Muscle layer of duodenum (tissue), 2 donors: ENCODE measurements around the gene SLC6A1.

Source experiments
- H3K27ac ChIP-seq: one replicate; pipeline ENCODE4 v1.7.0; 2013; ENCODE audit warnings: mild to moderate bottlenecking, low read length
- H3K27me3 ChIP-seq: one replicate; pipeline ENCODE4 v1.7.0; 2013; ENCODE audit warnings: low read depth, mild to moderate bottlenecking, control low read depth, low read length
- H3K36me3 ChIP-seq, 2 donors: one replicate each; pipeline ENCODE4 v1.7.0; 2013; ENCODE audit warnings: low read length in 2 of 2, control low read depth in 1 of 2, mild to moderate bottlenecking in 1 of 2; ENCODE audit not compliant: insufficient read depth in 2 of 2, control insufficient read depth in 1 of 2
- H3K4me1 ChIP-seq, 2 donors: one replicate each; pipeline ENCODE4 v1.7.0; 2013; ENCODE audit warnings: low read length in 2 of 2, mild to moderate bottlenecking in 2 of 2, control low read depth in 1 of 2, moderate library complexity in 1 of 2; ENCODE audit not compliant: insufficient read depth in 2 of 2, control insufficient read depth in 1 of 2
- H3K4me3 ChIP-seq, 2 donors: one replicate each; pipeline ENCODE4 v1.7.0; 2013; ENCODE audit warnings: low read length in 2 of 2, low read depth in 1 of 2, mild to moderate bottlenecking in 1 of 2
- H3K9me3 ChIP-seq, 2 donors: one replicate each; pipeline ENCODE4 v1.7.0; 2013; ENCODE audit warnings: low read length in 2 of 2, control low read depth in 1 of 2, mild to moderate bottlenecking in 1 of 2; ENCODE audit not compliant: control insufficient read depth in 1 of 2
- donor health status: healthy.

The SLC6A1 gene

DNA sequence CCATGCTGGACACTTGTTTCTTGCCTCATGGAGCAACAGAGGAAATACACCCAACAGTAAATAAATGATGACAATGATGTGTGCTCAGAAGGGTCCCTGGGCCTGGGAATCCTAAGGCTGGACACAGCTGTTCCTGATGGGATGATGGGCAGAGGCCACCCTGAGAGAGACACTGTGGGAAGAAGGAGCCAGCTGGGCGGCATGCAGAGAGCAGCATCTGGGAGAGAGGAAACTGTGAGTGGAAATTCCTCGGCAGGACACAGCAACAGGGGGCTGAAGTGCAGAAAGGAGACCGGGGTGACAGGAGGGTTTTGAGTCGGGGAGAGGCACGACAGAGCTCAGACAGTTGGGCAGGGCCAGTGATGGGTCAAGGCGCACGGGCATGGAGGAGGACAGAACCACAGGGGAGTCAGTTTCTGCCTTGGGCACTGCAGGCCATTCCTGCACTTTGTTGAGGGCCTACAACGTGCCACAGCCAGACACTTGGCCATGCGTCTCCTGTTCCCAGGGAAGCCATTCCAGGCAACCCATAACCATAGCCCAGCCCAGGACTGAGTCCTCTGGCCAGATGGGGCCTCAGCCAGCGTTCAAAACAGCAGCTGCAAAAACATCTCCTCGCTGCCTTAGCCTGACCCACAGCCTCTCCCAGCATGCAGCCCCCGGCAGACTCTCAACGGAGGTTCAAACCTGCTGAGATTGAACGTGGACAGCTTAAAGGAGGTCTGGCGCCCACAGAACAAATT is 36.7 kb upstream of the SLC6A1 start:
- H3K9me3 ChIP-seq = no peaks in the 10 kb centered on the region
- no peaks in the 10 kb centered on the region for H3K36me3 ChIP-seq
- peaks cover 0 to 14% of the 10 kb centered on the region in 2 donors for H3K4me1 ChIP-seq
- H3K27ac ChIP-seq = no peak overlapping the region
- H3K4me3 ChIP-seq = no peak overlapping the region
- H3K27me3 ChIP-seq = no peaks in the 10 kb centered on the region

DNA sequence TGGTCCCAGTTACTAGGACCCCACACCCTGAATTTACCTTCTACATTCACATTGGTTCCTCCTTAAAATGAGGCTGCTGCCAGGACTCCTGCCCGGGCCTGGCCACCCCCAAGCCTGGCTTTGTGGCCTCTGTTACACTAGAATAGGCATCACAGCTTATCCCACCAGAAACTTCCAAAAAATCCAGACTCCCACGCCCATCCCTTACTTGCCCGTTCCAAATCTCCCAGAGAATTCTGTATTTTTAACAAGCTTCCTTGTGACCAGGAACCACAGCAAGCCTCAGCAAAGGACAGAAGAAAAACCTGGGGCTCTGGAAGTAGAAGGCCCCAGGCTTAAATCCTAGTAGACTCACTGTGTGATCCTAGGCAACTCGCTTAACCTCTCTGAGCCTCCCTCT is 36.0 kb upstream of the SLC6A1 start:
- no peaks in the 10 kb centered on the region for H3K36me3 ChIP-seq
- H3K4me3 ChIP-seq = no peak overlapping the region
- H3K4me1 ChIP-seq = peaks cover 0 to 14% of the 10 kb centered on the region in 2 donors
- H3K9me3 ChIP-seq = no peaks in the 10 kb centered on the region
- no peak overlapping the region for H3K27ac ChIP-seq
- H3K27me3 ChIP-seq = no peaks in the 10 kb centered on the region

DNA sequence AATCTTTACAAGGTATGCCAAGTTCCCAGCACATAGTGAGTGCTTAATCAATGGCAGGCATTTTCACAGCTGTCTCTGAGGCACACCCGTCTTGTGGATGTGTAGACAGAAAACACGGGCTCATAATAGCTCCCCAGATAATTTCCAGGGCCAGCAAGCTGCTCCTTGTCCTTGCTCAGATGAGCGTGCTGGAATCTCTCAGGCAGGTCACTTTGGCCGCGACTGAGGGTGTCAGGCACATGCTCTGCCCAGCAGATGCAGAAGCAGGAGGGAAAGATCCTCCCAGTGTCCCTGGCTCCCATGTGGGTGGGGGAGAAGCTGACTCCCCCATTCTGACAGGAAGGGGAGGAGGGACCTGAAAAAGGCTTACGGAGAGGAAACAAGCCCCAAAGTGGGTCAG is 35.6 kb upstream of the SLC6A1 start:
- no peaks in the 10 kb centered on the region for H3K36me3 ChIP-seq
- no peak overlapping the region for H3K27ac ChIP-seq
- H3K27me3 ChIP-seq = no peaks in the 10 kb centered on the region
- H3K4me1 ChIP-seq = peaks cover 0 to 14% of the 10 kb centered on the region in 2 donors
- no peaks in the 10 kb centered on the region for H3K9me3 ChIP-seq
- H3K4me3 ChIP-seq = no peak overlapping the region

- Histone ChIP-seq H3K9me3 (no peaks in the 10 kb centered on the region), H3K27ac (no peak overlapping the region), H3K36me3 (no peaks in the 10 kb centered on the region), H3K4me3 (no peak overlapping the region), H3K27me3 (no peaks in the 10 kb centered on the region), H3K4me1 (peaks cover 0 to 14% of the 10 kb centered on the region in 2 donors)
These were observed 34.4 kb upstream of the SLC6A1 start for GRCh38 chr3:10957976-10958749.

DNA sequence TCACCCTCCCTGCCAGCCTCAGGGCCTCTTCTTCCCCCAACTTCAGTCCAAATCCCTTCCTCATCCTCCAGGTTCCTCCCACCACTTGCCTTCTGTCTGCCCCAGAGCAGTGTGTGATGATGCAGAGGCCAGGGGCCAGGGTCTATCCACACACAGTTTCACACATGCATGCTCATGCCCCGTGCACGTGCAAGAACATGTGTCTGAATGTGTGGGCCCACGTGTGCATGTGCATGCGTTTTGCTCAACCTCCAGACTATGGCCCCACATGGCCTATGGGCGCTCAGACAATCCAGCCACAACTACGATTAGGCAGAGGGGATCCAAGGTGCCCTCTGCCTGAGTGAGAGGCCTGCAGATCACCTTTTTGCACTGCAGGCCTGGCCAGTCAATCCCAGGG is 32.3 kb upstream of the SLC6A1 start:
- no peak overlapping the region for H3K27ac ChIP-seq

GRCh38 chr3:10961921-10962320 is 30.6 kb upstream of the SLC6A1 start:
- H3K27ac ChIP-seq = no peak overlapping the region

More for the DNA sequence above, 32.3 kb upstream of the SLC6A1 start:
- Histone ChIP-seq H3K4me3 (no peak overlapping the region), H3K9me3 (no peaks in the 10 kb centered on the region), H3K27me3 (no peaks in the 10 kb centered on the region), H3K4me1 (peaks cover 0 to 14% of the 10 kb centered on the region in 2 donors), H3K36me3 (no peaks in the 10 kb centered on the region)

GRCh38 chr3:10962481-10963036 is 30.0 kb upstream of the SLC6A1 start:
- no peaks in the 10 kb centered on the region for H3K27me3 ChIP-seq
- H3K4me1 ChIP-seq = no peaks in the 10 kb centered on the region
- H3K36me3 ChIP-seq = no peaks in the 10 kb centered on the region
- H3K4me3 ChIP-seq = no peak overlapping the region
- H3K9me3 ChIP-seq = no peaks in the 10 kb centered on the region
- no peak overlapping the region for H3K27ac ChIP-seq

More at GRCh38 chr3:10961921-10962320, 30.6 kb upstream of the SLC6A1 start:
- H3K36me3 ChIP-seq = no peaks in the 10 kb centered on the region
- no peaks in the 10 kb centered on the region for H3K27me3 ChIP-seq
- no peak overlapping the region for H3K4me3 ChIP-seq
- peaks cover 0 to 6% of the 10 kb centered on the region in 2 donors for H3K4me1 ChIP-seq
- H3K9me3 ChIP-seq = no peaks in the 10 kb centered on the region

DNA sequence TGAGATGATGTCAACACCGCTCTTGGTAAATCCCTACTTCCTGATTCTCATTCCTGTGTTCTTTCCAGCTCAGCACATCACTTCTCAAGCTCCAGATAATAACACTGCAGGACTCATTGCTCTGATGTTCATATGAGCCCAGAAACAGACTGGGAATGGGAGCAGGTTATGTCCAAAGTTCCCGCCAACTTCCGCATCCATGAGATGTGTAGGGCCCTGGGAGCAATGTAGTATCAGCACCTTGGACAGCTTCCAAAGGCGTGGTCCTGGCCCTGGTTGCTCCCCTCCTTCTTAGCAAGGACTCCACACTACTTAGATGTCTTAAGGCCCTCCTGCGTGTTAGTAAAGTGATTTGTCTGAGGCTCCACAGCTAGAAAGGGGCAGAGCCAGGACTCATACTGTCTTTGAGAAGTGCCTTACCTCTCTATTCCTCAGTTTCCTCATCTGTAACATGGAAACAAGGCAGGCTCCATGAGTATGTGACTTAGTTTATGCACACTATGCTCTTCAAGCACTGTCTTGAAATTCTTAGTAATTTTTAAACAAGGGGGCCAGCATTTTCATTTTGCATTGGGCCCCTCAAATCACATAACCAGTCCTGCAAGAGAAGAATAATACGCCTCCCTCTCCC is 27.9 kb upstream of the SLC6A1 start:
- H3K27ac ChIP-seq = no peak overlapping the region
- H3K4me3 ChIP-seq = no peak overlapping the region
- H3K27me3 ChIP-seq = no peaks in the 10 kb centered on the region
- H3K9me3 ChIP-seq = no peaks in the 10 kb centered on the region
- no peaks in the 10 kb centered on the region for H3K4me1 ChIP-seq
- H3K36me3 ChIP-seq = no peaks in the 10 kb centered on the region

DNA sequence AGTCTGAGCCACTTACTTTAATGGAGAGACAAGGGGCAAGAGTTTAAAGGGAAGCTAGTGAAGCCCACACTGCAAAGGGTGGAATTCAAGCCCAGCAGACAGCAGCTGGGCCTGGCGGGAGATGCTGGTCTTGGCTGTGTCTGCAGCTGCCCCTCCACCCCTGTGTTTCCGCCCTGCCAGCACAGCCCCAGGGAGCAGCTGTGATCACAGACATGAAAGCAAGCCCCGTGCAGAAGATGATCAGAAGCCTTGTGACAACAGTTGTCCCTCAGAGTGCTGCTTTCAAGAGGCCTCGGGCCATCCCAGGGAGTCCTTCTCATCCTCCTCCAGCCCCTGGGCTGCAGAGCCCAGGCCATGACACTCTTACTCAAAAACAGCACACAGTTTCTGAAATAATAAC is 24.1 kb upstream of the SLC6A1 start:
- Histone ChIP-seq H3K4me3 (no peak overlapping the region), H3K4me1 (no peaks in the 10 kb centered on the region), H3K27me3 (peaks cover 10% of the 10 kb centered on the region), H3K36me3 (no peaks in the 10 kb centered on the region), H3K27ac (no peak overlapping the region), H3K9me3 (no peaks in the 10 kb centered on the region)

DNA sequence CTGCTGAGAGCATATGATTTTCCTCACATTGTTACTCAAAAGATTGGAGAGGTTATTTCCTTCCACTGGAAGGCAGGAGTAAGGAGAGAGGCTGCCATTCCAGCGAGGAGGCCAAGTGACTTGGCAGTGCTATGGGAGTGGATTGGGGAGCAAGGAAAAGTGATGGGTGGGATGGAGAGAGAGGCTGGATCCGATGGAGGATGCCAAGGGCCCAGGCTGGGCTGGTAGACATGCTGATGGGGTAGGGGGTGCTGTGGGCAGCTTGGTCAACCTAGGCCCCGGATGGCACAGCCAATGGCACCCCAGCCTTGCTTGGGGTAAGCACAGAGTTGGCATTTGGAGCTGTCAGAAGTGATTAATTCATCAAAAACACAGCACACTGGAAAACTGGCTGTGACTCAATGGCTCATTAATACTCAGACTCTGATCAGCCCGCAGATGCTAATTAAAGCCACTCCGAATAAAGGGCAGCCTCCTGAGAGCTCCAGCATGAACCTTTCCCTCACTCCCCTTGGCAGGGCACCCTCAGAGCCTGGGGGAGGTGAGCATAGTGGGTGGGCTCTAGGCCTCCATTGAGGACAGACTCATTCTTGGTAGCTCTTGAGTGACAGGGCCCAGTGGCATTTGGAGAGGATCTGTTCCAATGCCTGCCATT is 22.1 kb upstream of the SLC6A1 start:
- Histone ChIP-seq H3K27me3 (peaks cover 10% of the 10 kb centered on the region), H3K9me3 (no peaks in the 10 kb centered on the region), H3K4me3 (no peak overlapping the region), H3K27ac (no peak overlapping the region), H3K36me3 (no peaks in the 10 kb centered on the region), H3K4me1 (no peaks in the 10 kb centered on the region)
